DND-41 (cell line): ENCODE results near the gene FAM240B.

Source experiments
- ATAC-seq: fragments of 200-7000 bp; cut with Tn5 transposase; 3 replicates; pipeline ENCODE4 v1.9.1; 2021; ENCODE audit warnings: low read depth; ENCODE audit not compliant: insufficient read depth
- DNase-seq: peaks from one replicate; pipeline ENCODE4 v3.0.0-alpha.2; 2020
- H2AFZ ChIP-seq: 2 replicates; pipeline ENCODE4 v1.6.0; 2012; ENCODE audit warnings: low read depth, low read length
- H3K27ac ChIP-seq: 2 replicates; pipeline ENCODE4 v1.5.1; 2012; ENCODE audit warnings: low read length, inconsistent platforms
- H3K27me3 ChIP-seq: fragments of 200-600 bp; sonication (generic); 2 replicates; pipeline ENCODE4 v1.6.0; 2012; ENCODE audit warnings: low read length, mild to moderate bottlenecking, inconsistent platforms; ENCODE audit not compliant: insufficient read depth, poor library complexity
- H3K36me3 ChIP-seq: 2 replicates; pipeline ENCODE4 v1.5.1; 2012; ENCODE audit warnings: low read length, inconsistent platforms; ENCODE audit not compliant: insufficient read depth
- H3K4me1 ChIP-seq: 2 replicates; pipeline ENCODE4 v1.5.1; 2012; ENCODE audit warnings: mild to moderate bottlenecking, low read length; ENCODE audit not compliant: insufficient read depth
- H3K4me2 ChIP-seq: 2 replicates; pipeline ENCODE4 v1.6.0; 2012; ENCODE audit warnings: mild to moderate bottlenecking, moderate library complexity, low read length, inconsistent platforms; ENCODE audit not compliant: insufficient read depth
- H3K4me3 ChIP-seq, 2 experiments: fragments of 200-600 bp in 1 of 2; shearing (Covaris generic) in 1 of 2; 2 replicates each; pipeline ENCODE4 v1.5.1; 2012 to 2016; ENCODE audit warnings: inconsistent platforms in 2 of 2, low read length in 2 of 2, mild to moderate bottlenecking in 2 of 2, low read depth in 1 of 2, moderate library complexity in 1 of 2
- H3K79me2 ChIP-seq: 2 replicates; pipeline ENCODE4 v1.6.0; 2012; ENCODE audit warnings: low read length, inconsistent platforms; ENCODE audit not compliant: insufficient read depth
- H3K9ac ChIP-seq: 2 replicates; pipeline ENCODE4 v1.6.0; 2012; ENCODE audit warnings: low read depth, mild to moderate bottlenecking, inconsistent platforms, low read length, moderate library complexity
- H3K9me3 ChIP-seq: 2 replicates; pipeline ENCODE4 v1.5.1; 2012; ENCODE audit warnings: low read length, moderate library complexity, mild to moderate bottlenecking, inconsistent platforms; ENCODE audit not compliant: insufficient read depth, severe bottlenecking
- H4K20me1 ChIP-seq: 2 replicates; pipeline ENCODE4 v1.6.0; 2012; ENCODE audit warnings: low read length; ENCODE audit not compliant: insufficient read depth
- EZH2 ChIP-seq: IDR thresholded peaks from 3 replicates; pipeline ENCODE4 v1.6.1; 2012; ENCODE audit warnings: borderline replicate concordance, low read depth, mild to moderate bottlenecking, moderate library complexity, low read length, inconsistent platforms; ENCODE audit not compliant: severe bottlenecking
- TF ChIP-seq, protein P1 (sequence below): IDR thresholded peaks from 2 replicates; pipeline ENCODE4 v1.5.1; 2012; ENCODE audit warnings: borderline replicate concordance, low read length, moderate library complexity, mild to moderate bottlenecking; ENCODE audit not compliant: poor library complexity, severe bottlenecking; ENCODE audit errors: extremely low read depth

The FAM240B gene

DNA sequence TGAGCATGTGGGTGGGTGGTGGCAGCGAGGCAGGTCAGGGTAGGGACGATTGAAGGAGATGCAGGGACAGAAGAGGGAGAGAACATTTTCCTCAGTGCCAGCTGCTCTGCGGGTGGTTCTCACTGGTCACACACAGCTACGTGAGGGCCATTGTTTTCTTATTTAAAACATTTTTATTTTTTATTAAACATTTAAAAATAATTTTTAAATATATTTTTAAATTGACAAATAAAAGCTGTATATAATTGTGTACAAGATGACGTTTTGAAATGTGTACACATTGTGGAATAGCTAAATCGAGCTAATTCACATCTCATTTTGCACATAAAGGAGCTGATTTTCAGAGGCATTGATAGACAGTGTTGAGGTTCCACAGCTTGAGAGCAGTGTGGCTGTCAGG, 14.0 kb downstream of the FAM240B start:
- TF ChIP-seq, protein P1, sequence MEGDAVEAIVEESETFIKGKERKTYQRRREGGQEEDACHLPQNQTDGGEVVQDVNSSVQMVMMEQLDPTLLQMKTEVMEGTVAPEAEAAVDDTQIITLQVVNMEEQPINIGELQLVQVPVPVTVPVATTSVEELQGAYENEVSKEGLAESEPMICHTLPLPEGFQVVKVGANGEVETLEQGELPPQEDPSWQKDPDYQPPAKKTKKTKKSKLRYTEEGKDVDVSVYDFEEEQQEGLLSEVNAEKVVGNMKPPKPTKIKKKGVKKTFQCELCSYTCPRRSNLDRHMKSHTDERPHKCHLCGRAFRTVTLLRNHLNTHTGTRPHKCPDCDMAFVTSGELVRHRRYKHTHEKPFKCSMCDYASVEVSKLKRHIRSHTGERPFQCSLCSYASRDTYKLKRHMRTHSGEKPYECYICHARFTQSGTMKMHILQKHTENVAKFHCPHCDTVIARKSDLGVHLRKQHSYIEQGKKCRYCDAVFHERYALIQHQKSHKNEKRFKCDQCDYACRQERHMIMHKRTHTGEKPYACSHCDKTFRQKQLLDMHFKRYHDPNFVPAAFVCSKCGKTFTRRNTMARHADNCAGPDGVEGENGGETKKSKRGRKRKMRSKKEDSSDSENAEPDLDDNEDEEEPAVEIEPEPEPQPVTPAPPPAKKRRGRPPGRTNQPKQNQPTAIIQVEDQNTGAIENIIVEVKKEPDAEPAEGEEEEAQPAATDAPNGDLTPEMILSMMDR, result no peak
- TF ChIP-seq EZH2, result no peak
- Histone ChIP-seq H3K27me3 (no peaks in the 10 kb centered on the region), H3K27ac (no peak overlapping the region), H3K4me3 (no peak overlapping the region), H3K79me2 (no peaks in the 10 kb centered on the region), H3K9me3 (no peaks in the 10 kb centered on the region), H3K9ac (no peak overlapping the region), H4K20me1 (no peaks in the 10 kb centered on the region), H3K36me3 (no peaks in the 10 kb centered on the region), H2AFZ (no peak overlapping the region), H3K4me1 (no peaks in the 10 kb centered on the region), H3K4me2 (no peak overlapping the region)
- DNase-seq (no peak), ATAC-seq (no peak)

DNA sequence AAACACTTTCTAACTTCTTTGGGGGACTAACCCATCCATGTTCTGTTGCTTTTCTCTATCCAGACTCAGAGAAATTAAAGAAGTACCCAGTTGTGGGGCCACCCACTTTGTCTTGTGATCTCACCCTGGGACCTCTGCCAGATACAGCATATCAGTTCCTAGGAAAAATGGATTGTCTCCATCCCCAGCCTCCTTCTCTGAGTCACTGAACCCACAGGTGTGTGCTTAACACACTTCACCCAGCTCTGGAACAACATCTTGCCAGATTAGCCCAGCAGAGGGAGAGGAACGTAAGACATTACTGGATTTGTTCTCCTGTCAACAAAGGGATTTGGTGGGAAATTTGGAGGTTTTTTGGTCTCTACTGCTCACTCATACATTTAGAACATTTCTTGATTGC, 19.2 kb downstream of the FAM240B start:
- Histone ChIP-seq H3K4me2 (no peak overlapping the region), H2AFZ (no peak overlapping the region), H3K27me3 (no peaks in the 10 kb centered on the region), H3K27ac (no peak overlapping the region), H3K9me3 (no peaks in the 10 kb centered on the region), H3K9ac (no peak overlapping the region), H3K36me3 (no peaks in the 10 kb centered on the region), H3K4me3 (no peak overlapping the region), H3K79me2 (no peaks in the 10 kb centered on the region), H4K20me1 (no peaks in the 10 kb centered on the region), H3K4me1 (no peaks in the 10 kb centered on the region)
- ATAC-seq, result no peak
- TF ChIP-seq, protein P1, result no peak
- TF ChIP-seq EZH2, result no peak
- DNase-seq, result no peak

DNA sequence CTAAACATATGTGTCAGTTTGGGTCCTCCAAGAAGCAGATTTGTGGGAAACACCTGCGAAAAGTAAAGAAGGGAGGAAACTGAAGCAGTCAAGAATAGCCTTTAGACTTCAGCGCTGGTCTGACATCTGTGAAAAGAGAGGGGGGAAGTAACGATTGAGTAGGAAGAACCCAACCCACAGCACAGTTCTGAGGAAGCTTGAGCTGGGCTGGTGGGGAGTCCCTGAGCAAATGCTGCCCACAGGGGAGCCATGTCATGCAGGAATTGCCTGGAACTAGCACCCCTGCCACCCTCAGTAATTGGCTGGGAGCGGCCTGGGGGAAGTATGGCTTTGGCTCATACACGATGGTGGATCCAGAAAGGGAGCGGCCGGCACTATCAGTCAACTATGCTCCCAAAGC, 20.6 kb downstream of the FAM240B start:
- Histone ChIP-seq H3K9me3 (no peaks in the 10 kb centered on the region), H3K4me3 (no peak overlapping the region), H3K4me1 (no peaks in the 10 kb centered on the region), H3K79me2 (no peaks in the 10 kb centered on the region), H4K20me1 (no peaks in the 10 kb centered on the region), H3K9ac (no peak overlapping the region), H3K36me3 (no peaks in the 10 kb centered on the region), H2AFZ (no peak overlapping the region), H3K4me2 (no peak overlapping the region), H3K27me3 (no peaks in the 10 kb centered on the region), H3K27ac (no peak overlapping the region)
- TF ChIP-seq EZH2, result no peak
- TF ChIP-seq, protein P1, result no peak
- DNase-seq, result no peak
- ATAC-seq, result no peak

DNA sequence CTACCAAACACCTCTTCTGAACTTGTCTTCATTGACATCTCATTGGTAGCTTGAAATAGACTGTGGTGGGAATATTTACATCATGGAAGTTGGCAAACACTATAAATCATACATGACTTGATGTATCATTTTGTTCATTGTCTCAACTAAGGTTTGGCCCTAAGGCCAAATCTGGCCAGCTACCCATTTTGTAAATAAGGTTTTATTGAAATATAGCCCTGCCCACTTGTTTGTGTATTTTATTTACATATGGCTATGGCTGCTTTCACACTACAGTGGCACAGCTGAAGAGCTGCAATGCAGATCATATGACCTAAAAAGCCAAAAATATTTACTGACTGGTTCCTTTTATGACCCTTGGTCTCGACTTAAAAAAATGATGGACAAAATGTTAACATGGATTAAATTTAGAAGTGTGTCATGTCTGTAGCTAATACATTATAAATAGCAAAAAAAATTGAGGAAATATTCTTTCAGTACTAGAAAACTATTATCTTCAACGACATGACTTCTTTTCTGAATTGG, 22.1 kb downstream of the FAM240B start:
- TF ChIP-seq EZH2, result no peak
- TF ChIP-seq, protein P1, result no peak
- H3K27me3 ChIP-seq, result no peaks in the 10 kb centered on the region
- peaks cover 11% of the 10 kb centered on the region for H3K4me1 ChIP-seq
- no peak overlapping the region for H3K4me2 ChIP-seq
- no peak for DNase-seq
- H4K20me1 ChIP-seq, result no peaks in the 10 kb centered on the region
- no peak overlapping the region for H3K9ac ChIP-seq
- no peaks in the 10 kb centered on the region for H3K9me3 ChIP-seq
- H3K36me3 ChIP-seq, result no peaks in the 10 kb centered on the region
- no peak overlapping the region for H2AFZ ChIP-seq
- no peak overlapping the region for H3K4me3 ChIP-seq
- H3K79me2 ChIP-seq, result no peaks in the 10 kb centered on the region
- no peak overlapping the region for H3K27ac ChIP-seq
- ATAC-seq, result no peak
